ENCODE results near the gene CLASP2. TPM values are rescaled to one million over a fixed set of nuclear protein-coding genes. Genes with fewer than 3 reads are reported as not detected.

CLASP2 gene
- total RNA-seq, 1 donor from 2014 or later: 64.0 TPM

DNA sequence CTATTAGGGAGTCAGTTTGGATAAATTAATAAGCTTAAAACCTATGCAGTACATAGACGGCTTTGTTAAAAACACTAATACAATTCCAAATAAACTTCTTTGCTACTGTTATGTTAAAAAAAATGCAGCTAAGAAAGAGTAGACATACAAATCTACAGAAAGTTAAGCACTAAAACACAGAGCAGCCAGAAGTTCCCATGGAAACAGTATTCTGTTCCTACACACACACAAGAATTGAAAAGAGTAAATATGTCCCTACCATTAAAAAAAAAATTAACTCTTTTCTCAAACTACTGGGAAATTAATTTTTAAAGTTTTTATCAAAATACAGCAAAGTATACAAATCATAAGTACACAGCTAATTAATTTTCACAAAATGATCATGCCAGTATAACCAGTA, 71.6 kb downstream of the CLASP2 start:
- Histone ChIP-seq H3K27me3 (no peaks in the 10 kb centered on the region), H3K36me3 (peaks cover 11% of the 10 kb centered on the region), H3K9me3 (no peaks in the 10 kb centered on the region), H3K4me3 (no peak overlapping the region), H3K4me1 (no peaks in the 10 kb centered on the region), H3K27ac (no peak overlapping the region)
- ATAC-seq: no peak
- intact Hi-C loops (cut with DNase I): no loop called here
- no peak for DNase-seq
- TF ChIP-seq, protein P1, sequence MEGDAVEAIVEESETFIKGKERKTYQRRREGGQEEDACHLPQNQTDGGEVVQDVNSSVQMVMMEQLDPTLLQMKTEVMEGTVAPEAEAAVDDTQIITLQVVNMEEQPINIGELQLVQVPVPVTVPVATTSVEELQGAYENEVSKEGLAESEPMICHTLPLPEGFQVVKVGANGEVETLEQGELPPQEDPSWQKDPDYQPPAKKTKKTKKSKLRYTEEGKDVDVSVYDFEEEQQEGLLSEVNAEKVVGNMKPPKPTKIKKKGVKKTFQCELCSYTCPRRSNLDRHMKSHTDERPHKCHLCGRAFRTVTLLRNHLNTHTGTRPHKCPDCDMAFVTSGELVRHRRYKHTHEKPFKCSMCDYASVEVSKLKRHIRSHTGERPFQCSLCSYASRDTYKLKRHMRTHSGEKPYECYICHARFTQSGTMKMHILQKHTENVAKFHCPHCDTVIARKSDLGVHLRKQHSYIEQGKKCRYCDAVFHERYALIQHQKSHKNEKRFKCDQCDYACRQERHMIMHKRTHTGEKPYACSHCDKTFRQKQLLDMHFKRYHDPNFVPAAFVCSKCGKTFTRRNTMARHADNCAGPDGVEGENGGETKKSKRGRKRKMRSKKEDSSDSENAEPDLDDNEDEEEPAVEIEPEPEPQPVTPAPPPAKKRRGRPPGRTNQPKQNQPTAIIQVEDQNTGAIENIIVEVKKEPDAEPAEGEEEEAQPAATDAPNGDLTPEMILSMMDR (IDR thresholded peaks at IDR 0.05): no peak

DNA sequence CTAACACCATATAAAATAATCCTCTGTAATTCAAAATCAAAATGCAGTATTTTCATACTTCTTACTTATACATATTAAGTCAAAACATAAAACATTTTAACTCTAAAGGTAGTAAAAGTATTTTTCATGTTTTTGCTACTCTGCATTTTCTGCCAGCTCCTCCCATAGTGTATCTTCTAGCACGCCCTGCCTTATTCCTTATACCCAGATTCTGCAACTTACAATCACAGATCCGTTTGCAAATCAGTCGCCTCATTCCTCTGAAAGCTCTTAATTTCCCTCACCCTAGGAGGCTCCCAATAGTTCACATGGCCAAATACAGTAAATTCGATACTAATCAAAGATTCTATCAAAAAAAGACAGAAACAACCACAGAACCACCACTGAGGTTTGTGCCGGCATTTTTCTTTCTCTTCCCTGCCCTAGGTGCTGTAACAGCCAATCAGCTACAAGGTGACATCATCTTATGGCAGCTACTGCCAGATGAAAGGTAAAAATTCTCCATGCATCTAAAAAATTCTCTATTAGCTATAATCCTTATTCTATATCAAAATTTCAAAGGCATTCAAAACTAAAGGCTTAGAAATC, 72.9 kb downstream of the CLASP2 start:
- peak; percentile 74 for ATAC-seq
- Histone ChIP-seq H3K9me3 (no peaks in the 10 kb centered on the region), H3K36me3 (peaks cover 11% of the 10 kb centered on the region), H3K4me3 (peak overlapping the region; percentile 36), H3K4me1 (no peaks in the 10 kb centered on the region), H3K27me3 (no peaks in the 10 kb centered on the region), H3K27ac (no peak overlapping the region)
- intact Hi-C loops (cut with DNase I): no loop called here
- TF ChIP-seq, protein P1 (IDR thresholded peaks at IDR 0.05): no peak
- DNase-seq: no peak

DNA sequence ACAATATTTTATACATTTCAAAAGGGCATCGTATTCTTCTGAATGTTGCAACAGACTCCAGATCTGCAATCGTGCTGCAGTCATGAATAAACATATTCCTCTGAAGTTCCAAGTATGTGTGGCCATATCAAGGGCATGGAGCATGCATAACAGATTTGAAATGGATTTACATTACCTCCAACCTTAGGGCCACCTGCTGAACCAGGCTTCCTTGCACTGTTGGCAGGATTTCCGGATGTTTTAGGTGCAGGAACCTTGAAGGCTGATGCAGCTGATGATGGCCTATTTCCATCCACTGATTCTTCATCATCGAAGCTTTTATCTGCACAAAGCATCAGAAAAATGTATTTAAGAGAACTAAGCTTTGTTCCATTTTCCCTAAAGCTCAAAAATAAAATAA, 73.5 kb downstream of the CLASP2 start:
- TF ChIP-seq, protein P1 (IDR thresholded peaks at IDR 0.05): no peak
- no peak for DNase-seq
- intact Hi-C loops (cut with DNase I): no loop called here
- no peaks in the 10 kb centered on the region for H3K4me1 ChIP-seq
- ATAC-seq: no peak
- H3K9me3 ChIP-seq: no peaks in the 10 kb centered on the region
- H3K27ac ChIP-seq: no peak overlapping the region
- peaks cover 11% of the 10 kb centered on the region for H3K36me3 ChIP-seq
- H3K27me3 ChIP-seq: no peaks in the 10 kb centered on the region
- no peak overlapping the region for H3K4me3 ChIP-seq

DNA sequence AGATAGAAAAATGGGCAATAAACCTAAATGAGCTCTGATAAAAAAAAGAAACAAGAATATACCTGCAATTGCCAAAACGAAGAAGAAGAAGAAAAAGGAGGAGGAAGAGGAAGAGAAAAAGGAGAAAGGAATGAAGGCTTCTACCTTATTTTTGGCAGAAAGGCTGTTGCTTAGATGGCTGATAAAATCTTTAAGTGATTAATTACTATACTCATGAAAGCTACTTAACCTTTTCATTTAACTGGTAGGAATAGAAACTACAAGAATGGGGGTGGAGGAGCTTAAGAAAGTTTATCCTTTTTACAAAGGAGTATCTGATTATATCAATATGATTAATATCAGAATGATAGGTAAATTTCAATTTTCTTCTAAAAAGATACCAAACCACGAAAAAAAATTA, 75.2 kb downstream of the CLASP2 start:
- intact Hi-C loops (cut with DNase I): no loop called here

DNA sequence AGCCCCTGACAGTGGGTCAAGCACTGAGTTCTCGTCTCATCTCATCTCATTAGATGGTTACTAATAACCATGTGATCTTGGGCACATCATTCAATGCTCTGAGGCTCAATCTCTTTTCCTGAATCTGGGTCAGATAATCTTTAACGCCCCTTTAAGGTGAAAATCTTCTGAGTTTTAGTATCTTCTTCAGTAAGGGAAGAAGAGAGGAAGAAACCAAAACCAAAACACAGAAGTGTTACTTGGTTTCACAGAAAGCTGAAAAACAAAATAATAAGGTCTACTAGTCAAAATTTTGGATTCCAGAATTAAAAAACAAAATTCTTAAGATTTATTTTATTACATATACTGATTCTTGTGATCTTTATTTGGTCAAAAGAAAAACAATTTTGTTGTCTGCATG, 78.2 kb downstream of the CLASP2 start:
- Histone ChIP-seq H3K36me3 (peaks cover 7% of the 10 kb centered on the region), H3K9me3 (no peaks in the 10 kb centered on the region), H3K27me3 (no peaks in the 10 kb centered on the region), H3K4me3 (no peak overlapping the region), H3K27ac (no peak overlapping the region), H3K4me1 (no peaks in the 10 kb centered on the region)
- DNase-seq (no peak), ATAC-seq (no peak)
- TF ChIP-seq, protein P1 (IDR thresholded peaks at IDR 0.05): no peak
- intact Hi-C loops (cut with DNase I): loop anchor here (10.0 kb wide), 1 partner anchor 75 kb away; the partner anchor contains the start of gene CLASP2

More for the DNA sequence above, 75.2 kb downstream of the CLASP2 start:
- no peak for ATAC-seq
- TF ChIP-seq, protein P1 (IDR thresholded peaks at IDR 0.05): no peak
- Histone ChIP-seq H3K27me3 (no peaks in the 10 kb centered on the region), H3K9me3 (no peaks in the 10 kb centered on the region), H3K36me3 (peaks cover 11% of the 10 kb centered on the region), H3K4me1 (no peaks in the 10 kb centered on the region), H3K27ac (no peak overlapping the region), H3K4me3 (no peak overlapping the region)
- no peak for DNase-seq

DNA sequence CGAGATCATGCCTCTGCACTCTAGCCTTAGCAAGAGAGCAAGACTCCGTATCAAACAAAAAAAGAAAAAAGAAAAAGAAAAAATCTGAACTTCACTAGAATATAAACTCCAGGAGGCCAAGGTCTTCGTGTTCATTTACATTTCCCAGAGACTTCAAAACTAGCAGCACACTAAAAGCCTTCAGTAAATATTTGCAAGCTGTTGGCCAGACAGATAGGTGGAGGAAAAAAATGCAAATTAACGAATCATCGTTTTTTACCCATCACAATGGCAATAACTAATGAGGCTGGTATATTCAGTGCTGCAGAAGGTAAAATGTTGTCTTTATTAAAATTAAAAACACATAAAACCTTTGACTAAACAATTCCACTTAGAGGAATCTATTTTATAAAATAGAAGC, 80.6 kb downstream of the CLASP2 start:
- H3K4me1 ChIP-seq: no peaks in the 10 kb centered on the region
- TF ChIP-seq, protein P1 (IDR thresholded peaks at IDR 0.05): no peak
- H3K27me3 ChIP-seq: no peaks in the 10 kb centered on the region
- no peak for ATAC-seq
- DNase-seq: no peak
- H3K9me3 ChIP-seq: no peaks in the 10 kb centered on the region
- intact Hi-C loops (cut with DNase I): loop anchor here (10.0 kb wide), 1 partner anchor 77 kb away; the partner anchor contains the start of gene CLASP2
- H3K36me3 ChIP-seq: no peaks in the 10 kb centered on the region
- H3K4me3 ChIP-seq: no peak overlapping the region
- no peak overlapping the region for H3K27ac ChIP-seq
